ENCODE results near the gene LAMB4.

The LAMB4 gene

DNA sequence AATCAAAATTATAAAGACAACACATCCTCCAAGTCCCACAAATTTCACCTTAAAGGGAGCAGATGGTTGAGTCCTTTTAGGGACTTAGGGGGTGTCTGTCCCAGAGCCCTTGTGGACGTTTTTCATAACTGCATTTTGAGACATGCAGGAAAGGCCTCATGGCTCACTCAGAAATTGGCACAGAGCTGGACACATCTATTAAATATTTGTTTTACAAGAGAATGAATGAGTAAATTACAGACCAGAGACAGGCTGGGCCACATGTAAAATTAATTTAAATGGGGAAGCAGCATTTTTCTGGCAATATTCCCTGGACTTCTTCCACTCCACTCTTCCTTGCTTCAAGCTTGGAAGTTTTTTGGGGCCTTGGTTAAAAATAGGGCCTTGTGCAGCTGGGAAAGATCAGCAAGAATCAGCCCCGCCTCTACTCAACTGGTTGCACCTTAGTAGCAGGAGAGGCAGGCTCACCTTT is 147.2 kb downstream of the LAMB4 start:
- Histone ChIP-seq H3K4me1 (no peaks in the 10 kb centered on the region), H3K4me3 (ENCODE audit: low read depth, low read length) (no peak overlapping the region), H3K9me3 (no peaks in the 10 kb centered on the region), H3K36me3 (peaks cover 97% of the 10 kb centered on the region), H3K27me3 (no peaks in the 10 kb centered on the region)
- TF ChIP-seq CTCF (IDR thresholded peaks at IDR 0.05; ENCODE audit: low read depth, low read length): peak; percentile 40
- no peak for DNase-seq

- no peak for TF ChIP-seq CTCF (IDR thresholded peaks at IDR 0.05; ENCODE audit: low read depth, low read length)
- no peaks in the 10 kb centered on the region for H3K27me3 ChIP-seq
- no peak for DNase-seq
- no peak overlapping the region for H3K4me3 ChIP-seq (ENCODE audit: low read depth, low read length)
- H3K4me1 ChIP-seq: no peaks in the 10 kb centered on the region
- peaks cover 97% of the 10 kb centered on the region for H3K36me3 ChIP-seq
- no peaks in the 10 kb centered on the region for H3K9me3 ChIP-seq
Observed at GRCh38 chr7:107982042-107982840, 147.9 kb downstream of the LAMB4 start.

GRCh38 chr7:107981466-107981865 is 148.7 kb downstream of the LAMB4 start:
- Histone ChIP-seq H3K4me3 (ENCODE audit: low read depth, low read length) (no peak overlapping the region), H3K36me3 (peaks cover 94% of the 10 kb centered on the region), H3K27me3 (no peaks in the 10 kb centered on the region), H3K9me3 (no peaks in the 10 kb centered on the region), H3K4me1 (no peaks in the 10 kb centered on the region)
- DNase-seq: no peak
- TF ChIP-seq CTCF (IDR thresholded peaks at IDR 0.05; ENCODE audit: low read depth, low read length): no peak

DNA sequence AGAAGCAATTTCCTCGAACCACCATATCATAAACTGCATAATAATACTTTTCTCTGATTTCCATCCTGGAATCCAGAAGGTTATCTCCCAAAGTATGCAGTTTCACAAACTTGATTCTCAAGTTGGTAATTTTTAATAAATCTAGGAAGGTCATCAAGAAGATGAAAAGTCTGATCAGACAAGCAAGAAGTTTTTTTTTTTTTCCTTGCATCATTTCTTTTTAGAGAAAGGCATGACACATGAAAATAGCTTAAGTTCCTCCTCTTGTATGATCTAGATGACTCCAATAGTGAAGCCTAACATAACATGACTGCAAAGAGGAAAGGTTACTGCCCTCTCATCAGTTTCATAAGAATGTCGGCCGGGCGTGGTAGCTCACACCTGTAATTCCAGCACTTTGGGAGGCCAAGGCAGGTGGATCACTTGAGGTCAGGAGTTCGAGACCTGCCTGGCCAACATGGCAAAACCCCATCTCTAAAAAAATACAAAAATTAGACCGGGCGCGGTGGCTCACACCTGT is 149.4 kb downstream of the LAMB4 start:
- TF ChIP-seq CTCF (IDR thresholded peaks at IDR 0.05; ENCODE audit: low read depth, low read length): no peak
- H3K27me3 ChIP-seq: no peaks in the 10 kb centered on the region
- H3K4me3 ChIP-seq (ENCODE audit: low read depth, low read length): no peak overlapping the region
- no peak for DNase-seq
- no peaks in the 10 kb centered on the region for H3K9me3 ChIP-seq
- H3K36me3 ChIP-seq: peaks cover 94% of the 10 kb centered on the region
- no peaks in the 10 kb centered on the region for H3K4me1 ChIP-seq

- H3K36me3 ChIP-seq: peaks cover 94% of the 10 kb centered on the region
- H3K9me3 ChIP-seq: no peaks in the 10 kb centered on the region
- DNase-seq: no peak
- no peaks in the 10 kb centered on the region for H3K27me3 ChIP-seq
- no peaks in the 10 kb centered on the region for H3K4me1 ChIP-seq
- no peak for TF ChIP-seq CTCF (IDR thresholded peaks at IDR 0.05; ENCODE audit: low read depth, low read length)
- no peak overlapping the region for H3K4me3 ChIP-seq (ENCODE audit: low read depth, low read length)
Observed at GRCh38 chr7:107980171-107980570, 150.0 kb downstream of the LAMB4 start.

GRCh38 chr7:107978815-107979408 is 151.2 kb downstream of the LAMB4 start:
- Histone ChIP-seq H3K36me3 (peaks cover 94% of the 10 kb centered on the region), H3K4me1 (no peaks in the 10 kb centered on the region), H3K9me3 (no peaks in the 10 kb centered on the region), H3K4me3 (ENCODE audit: low read depth, low read length) (no peak overlapping the region), H3K27me3 (no peaks in the 10 kb centered on the region)
- TF ChIP-seq CTCF (IDR thresholded peaks at IDR 0.05; ENCODE audit: low read depth, low read length): no peak
- no peak for DNase-seq
